Heart right ventricle (tissue), 16 donors: Measurements from ENCODE around the gene WBP11. TPM values are rescaled to one million over a fixed set of nuclear protein-coding genes. Genes with fewer than 3 reads are reported as not detected.
"Not testable (repeated sequence)": the region's sequence is repeated elsewhere in the genome, so short reads cannot be mapped to it uniquely, and the experiment has no call there.

Experiments used
- ATAC-seq, 8 donors: fragments of 200-7000 bp; cut with Tn5 transposase; one replicate each; pipeline ENCODE4 v1.9.1; 2020; ENCODE audit warnings: mild to moderate bottlenecking in 8 of 8, moderate library complexity in 8 of 8, moderate number of reproducible peaks in 1 of 8
- DNase-seq, 2 donors: peaks; one replicate each; pipeline ENCODE4 v3.0.0-alpha.2; 2020
- H3K27ac ChIP-seq, 10 donors: fragments of 200-600 bp; sonication (generic) in 2 of 10; one replicate each; pipeline versions ENCODE4 v1.5.0 to v1.8.0; 2020 to 2022; ENCODE audit warnings: mild to moderate bottlenecking in 3 of 10
- H3K27me3 ChIP-seq, 7 donors: fragments of 200-600 bp; one replicate each; pipeline ENCODE4 v1.8.0; 2021 to 2022; ENCODE audit warnings: mild to moderate bottlenecking in 2 of 7
- H3K36me3 ChIP-seq, 9 donors: fragments of 200-600 bp; sonication (generic) in 1 of 9; one replicate each; pipeline versions ENCODE4 v1.5.0 to v1.8.0; 2020 to 2022; ENCODE audit warnings: mild to moderate bottlenecking in 2 of 9
- H3K4me1 ChIP-seq, 9 donors: fragments of 200-600 bp; sonication (generic) in 1 of 9; one replicate each; pipeline versions ENCODE4 v1.5.0 to v1.8.0; 2020 to 2022; ENCODE audit warnings: mild to moderate bottlenecking in 4 of 9
- H3K4me3 ChIP-seq, 10 donors: fragments of 200-600 bp; sonication (generic) in 2 of 10; one replicate each; pipeline versions ENCODE4 v1.5.0 to v1.8.0; 2020 to 2022; ENCODE audit warnings: mild to moderate bottlenecking in 7 of 10, moderate library complexity in 2 of 10
- H3K9me3 ChIP-seq, 11 donors: fragments of 200-600 bp in 10 of 11; sonication (generic) in 2 of 11; one replicate each; pipeline versions ENCODE4 v1.5.0 to v1.8.0; 2013 to 2022; ENCODE audit warnings: mild to moderate bottlenecking in 2 of 11, control low read depth in 1 of 11, moderate library complexity in 1 of 11
- WGBS, 2 donors: extraction: QIAGEN DNeasy Blood & Tissue Kit; methylation state at CpG; one replicate each; pipeline ENCODE4 v1.1.7; 2013; ENCODE audit warnings: inconsistent platforms in 1 of 2; 5-methylcytosine and 5-hydroxymethylcytosine counted together
- intact Hi-C, 10 donors: fragments of 100-400 bp; cut with DNase I; formaldehyde crosslinking; loops; one replicate each; pipeline versions ENCODE4 v1.11.1 to v1.14.2; 2022
- polyA plus RNA-seq, 2 donors: library from polyadenylated mRNA; stranded (reverse); fragments of 200-250 nt; gene quantifications; one replicate each; pipeline ENCODE4 v1.2.3, GENCODE V29; 2013
- total RNA-seq, 10 donors: library from RNA; stranded (reverse); fragmentation: NEBNext Ultra II Directional in 3 of 10; extraction: Animal tissue kit (Norgen Biotek cat#: 25700) in 3 of 10; gene quantifications; one replicate each; pipeline versions ENCODE4 v1.2.1 to v1.2.4, GENCODE V29; 2021 to 2023
- TF ChIP-seq, protein P1 (sequence below), 9 donors: fragments of 200-600 bp; sonication (generic) in 2 of 9; IDR thresholded peaks; one replicate each; pipeline versions ENCODE4 v1.5.0 to v1.8.0; 2021 to 2022; ENCODE audit warnings: antibody characterized with exemption in 9 of 9, mild to moderate bottlenecking in 5 of 9, moderate library complexity in 1 of 9
- donor health status: Arrhythmogenic right ventricular cardiomyopathy.
- donor health status: ischemic (EF 13 %, LVEDD 7.1; RV severe dilation, severe dysfunction).
- donor health status: healthy with polysubstance abuse.
- donor health status: DM: no; HTN: yes; CAD: no.
- donor health status: DM: no; HTN: no; CAD: no.
- donor health status: ischemic (EF 25% LVEDD 6.9; RV normal size, moderate dysfunction).
- donor health status: ischemic (EF 25% LVEDD 5.7; RV mildly dilated, moderate dysfunction).
- donor health status: healthy.
- donor health status: DM: yes; HTN: yes; CAD: no.
- donor health status: Ischemic cardiomyopathy.
- donor health status: ischemic (EF 35%, LVEDD 5.7; RV mildly dilated, moderate dysfunction).
- donor health status: nonischemic (EF 11% LVEDD 7.7; RV severe dilation, severe dysfunction).
- donor health status: DM: yes; HTN: yes; CAD: no.
- donor health status: PGD.
- donor health status: ischemic (EF 29% LVEDD 5.4; RV normal size, mild dysfunction).
- donor health status: nonischemic (EF 23%, LVEDD 6.1; RV moderate dilation, normal function).

Gene WBP11
- total and polyA plus RNA-seq, 12 donors = 11.9 to 62.3 (median 54.3) TPM

DNA sequence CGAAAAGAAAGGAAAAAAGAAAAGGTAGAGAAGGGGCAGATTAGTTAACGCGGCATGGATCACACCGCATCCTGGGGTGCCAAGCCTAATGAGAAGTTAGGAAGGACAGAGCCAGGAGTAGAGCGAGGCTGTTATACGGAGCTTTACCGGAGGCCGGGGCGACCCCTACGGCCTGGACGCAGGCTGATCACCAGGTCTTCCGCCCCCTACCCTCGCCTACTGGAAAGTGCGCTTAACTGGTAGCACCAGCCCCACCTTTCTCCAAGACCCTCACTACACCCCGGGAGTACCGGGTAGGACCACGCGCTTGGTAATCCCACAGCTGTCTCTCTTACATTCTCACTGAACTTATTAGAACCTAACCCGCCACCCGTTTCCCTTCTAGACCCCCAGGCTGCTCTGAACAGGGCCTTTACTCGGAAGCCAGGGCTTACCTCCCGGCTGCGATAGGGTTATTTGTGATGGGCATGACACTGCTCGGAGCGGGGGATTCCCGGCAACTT, 33.8 kb downstream of the WBP11 start:
- intact Hi-C loops = no loop called here
- peaks cover 4 to 48% (median 22%) of the 10 kb centered on the region in 9 donors for H3K4me1 ChIP-seq

GRCh38 chr12:14768823-14769405, 34.4 kb downstream of the WBP11 start:
- H3K4me3 ChIP-seq = peak overlapping the region; percentile 51 to 94 (median 73)
- peaks cover 0 to 16% (median 5%) of the 10 kb centered on the region in 11 donors for H3K9me3 ChIP-seq
- WGBS, 2 donors = 56 to 62% methylated on average over 16 of the region's 16 CpGs
- TF ChIP-seq, protein P1, sequence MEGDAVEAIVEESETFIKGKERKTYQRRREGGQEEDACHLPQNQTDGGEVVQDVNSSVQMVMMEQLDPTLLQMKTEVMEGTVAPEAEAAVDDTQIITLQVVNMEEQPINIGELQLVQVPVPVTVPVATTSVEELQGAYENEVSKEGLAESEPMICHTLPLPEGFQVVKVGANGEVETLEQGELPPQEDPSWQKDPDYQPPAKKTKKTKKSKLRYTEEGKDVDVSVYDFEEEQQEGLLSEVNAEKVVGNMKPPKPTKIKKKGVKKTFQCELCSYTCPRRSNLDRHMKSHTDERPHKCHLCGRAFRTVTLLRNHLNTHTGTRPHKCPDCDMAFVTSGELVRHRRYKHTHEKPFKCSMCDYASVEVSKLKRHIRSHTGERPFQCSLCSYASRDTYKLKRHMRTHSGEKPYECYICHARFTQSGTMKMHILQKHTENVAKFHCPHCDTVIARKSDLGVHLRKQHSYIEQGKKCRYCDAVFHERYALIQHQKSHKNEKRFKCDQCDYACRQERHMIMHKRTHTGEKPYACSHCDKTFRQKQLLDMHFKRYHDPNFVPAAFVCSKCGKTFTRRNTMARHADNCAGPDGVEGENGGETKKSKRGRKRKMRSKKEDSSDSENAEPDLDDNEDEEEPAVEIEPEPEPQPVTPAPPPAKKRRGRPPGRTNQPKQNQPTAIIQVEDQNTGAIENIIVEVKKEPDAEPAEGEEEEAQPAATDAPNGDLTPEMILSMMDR (IDR thresholded peaks at IDR 0.05) = no peak
- DNase-seq (no peak), ATAC-seq (no peak)
- peak overlapping the region in 9 of 10 donors; percentile 89 to 98 (median 94) for H3K27ac ChIP-seq
- H3K4me1 ChIP-seq = peaks cover 4 to 46% (median 21%) of the 10 kb centered on the region in 9 donors
- H3K27me3 ChIP-seq = no peaks in the 10 kb centered on the region
- peaks cover 0 to 16% (median 0%) of the 10 kb centered on the region in 9 donors for H3K36me3 ChIP-seq
- intact Hi-C loops = no loop called here

More for the DNA sequence above, 33.8 kb downstream of the WBP11 start:
- TF ChIP-seq, protein P1 (IDR thresholded peaks at IDR 0.05) = no peak
- Histone ChIP-seq H3K36me3 (peaks cover 0 to 16% (median 0%) of the 10 kb centered on the region in 9 donors), H3K4me3 (peak overlapping the region; percentile 51 to 94 (median 73)), H3K27me3 (no peaks in the 10 kb centered on the region), H3K9me3 (peaks cover 0 to 16% (median 5%) of the 10 kb centered on the region in 11 donors), H3K27ac (peak overlapping the region in 9 of 10 donors; percentile 89 to 98 (median 94))
- ATAC-seq = peak in 7 of 8 donors; percentile 2 to 23 (median 15)
- WGBS, 2 donors = 4 to 10% methylated on average over 26 of the region's 26 CpGs
- DNase-seq = peak; percentile 17 to 30

GRCh38 chr12:14767617-14768016, 35.7 kb downstream of the WBP11 start:
- Histone ChIP-seq H3K36me3 (peaks cover 0 to 16% (median 0%) of the 10 kb centered on the region in 9 donors), H3K27ac (no peak overlapping the region), H3K4me1 (peaks cover 0 to 34% (median 16%) of the 10 kb centered on the region in 9 donors), H3K4me3 (no peak overlapping the region), H3K27me3 (no peaks in the 10 kb centered on the region), H3K9me3 (peaks cover 0 to 16% (median 5%) of the 10 kb centered on the region in 11 donors)
- ATAC-seq (no peak), DNase-seq (no peak)
- TF ChIP-seq, protein P1 (IDR thresholded peaks at IDR 0.05) = no peak
- WGBS, 2 donors = 87 to 92% methylated on average over 1 of the region's 1 CpG
- intact Hi-C loops = no loop called here

- DNase-seq (no peak), ATAC-seq (no peak)
- TF ChIP-seq, protein P1 (IDR thresholded peaks at IDR 0.05) = no peak
- Histone ChIP-seq H3K9me3 (peaks cover 0 to 16% (median 5%) of the 10 kb centered on the region in 11 donors), H3K36me3 (peaks cover 0 to 21% (median 0%) of the 10 kb centered on the region in 9 donors), H3K4me3 (no peak overlapping the region), H3K4me1 (peaks cover 0 to 30% (median 16%) of the 10 kb centered on the region in 9 donors), H3K27me3 (no peaks in the 10 kb centered on the region), H3K27ac (no peak overlapping the region)
- intact Hi-C loops = no loop called here
- 89 to 97% methylated on average over 3 of the region's 3 CpGs for WGBS, 2 donors
Observed at GRCh38 chr12:14766649-14767215, 36.5 kb downstream of the WBP11 start.

GRCh38 chr12:14766020-14766419, 37.3 kb downstream of the WBP11 start:
- peaks cover 0 to 21% (median 0%) of the 10 kb centered on the region in 9 donors for H3K36me3 ChIP-seq
- H3K27ac ChIP-seq, intact Hi-C loops, H3K27me3 ChIP-seq, DNase-seq, ATAC-seq, H3K4me3 ChIP-seq: not testable (repeated sequence)
- peaks cover 0 to 24% (median 14%) of the 10 kb centered on the region in 9 donors for H3K4me1 ChIP-seq
- 94 to 97% methylated on average over 3 of the region's 3 CpGs for WGBS, 2 donors
- peaks cover 0 to 16% (median 5%) of the 10 kb centered on the region in 11 donors for H3K9me3 ChIP-seq
